Anterior cingulate cortex (tissue), 58 donors: ENCODE data around the gene LYPLAL1.
A peak's percentile ranks its signal among the peaks of the same experiment; 100 is the strongest.
"Not testable (repeated sequence)": the region's sequence is repeated elsewhere in the genome, so short reads cannot be mapped to it uniquely, and the experiment has no call there.

Experiments used
- DNase-seq, 58 donors: peaks; one replicate each; lab custom pipeline; 2025; lab: John Stamatoyannopoulos, UW

Gene LYPLAL1

DNA sequence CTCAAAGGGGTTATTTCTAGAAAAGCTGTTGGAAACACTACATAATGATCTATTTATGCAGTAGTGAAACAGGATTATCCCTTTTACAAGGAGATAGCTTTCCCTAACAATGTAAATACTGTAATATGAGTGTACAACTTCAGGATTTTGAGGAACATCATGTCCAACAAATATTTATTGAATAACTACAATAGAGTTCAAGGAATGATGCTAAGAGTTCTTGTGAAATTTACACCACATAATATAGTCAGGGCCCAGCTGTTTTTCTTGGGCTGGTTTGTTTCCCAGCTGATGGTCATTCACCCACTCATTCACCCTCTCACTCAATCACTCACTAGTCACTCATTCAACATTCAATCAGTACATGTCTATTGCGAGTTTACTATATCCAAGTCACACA is 12.3 kb upstream of the LYPLAL1 start:
- DNase-seq: no peak

DNA sequence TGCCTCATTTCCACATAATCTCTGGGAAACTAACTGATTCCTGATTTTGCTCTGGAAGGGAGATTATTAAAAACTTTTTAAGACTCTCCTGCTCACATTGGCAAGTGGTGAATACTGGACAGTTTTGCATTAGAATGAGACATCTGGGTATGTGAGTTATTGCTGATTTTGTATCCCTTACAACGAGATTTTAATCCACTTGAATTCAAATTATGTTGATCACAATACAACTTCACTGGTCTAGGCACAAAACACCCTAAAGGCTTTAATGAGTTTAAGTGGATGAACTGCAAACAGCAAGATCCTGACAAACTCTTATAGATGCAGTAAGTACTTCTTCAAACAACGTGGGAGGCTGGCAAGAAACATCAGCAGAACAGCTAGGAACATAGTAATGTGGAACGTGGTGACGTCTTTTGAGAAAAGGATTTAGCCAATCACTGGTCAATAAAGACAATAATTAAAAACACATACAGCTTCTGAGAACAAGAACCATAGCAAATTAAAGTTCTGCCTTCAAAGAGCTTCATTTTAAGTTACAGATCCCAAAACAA is 10.2 kb upstream of the LYPLAL1 start:
- no peak for DNase-seq

DNA sequence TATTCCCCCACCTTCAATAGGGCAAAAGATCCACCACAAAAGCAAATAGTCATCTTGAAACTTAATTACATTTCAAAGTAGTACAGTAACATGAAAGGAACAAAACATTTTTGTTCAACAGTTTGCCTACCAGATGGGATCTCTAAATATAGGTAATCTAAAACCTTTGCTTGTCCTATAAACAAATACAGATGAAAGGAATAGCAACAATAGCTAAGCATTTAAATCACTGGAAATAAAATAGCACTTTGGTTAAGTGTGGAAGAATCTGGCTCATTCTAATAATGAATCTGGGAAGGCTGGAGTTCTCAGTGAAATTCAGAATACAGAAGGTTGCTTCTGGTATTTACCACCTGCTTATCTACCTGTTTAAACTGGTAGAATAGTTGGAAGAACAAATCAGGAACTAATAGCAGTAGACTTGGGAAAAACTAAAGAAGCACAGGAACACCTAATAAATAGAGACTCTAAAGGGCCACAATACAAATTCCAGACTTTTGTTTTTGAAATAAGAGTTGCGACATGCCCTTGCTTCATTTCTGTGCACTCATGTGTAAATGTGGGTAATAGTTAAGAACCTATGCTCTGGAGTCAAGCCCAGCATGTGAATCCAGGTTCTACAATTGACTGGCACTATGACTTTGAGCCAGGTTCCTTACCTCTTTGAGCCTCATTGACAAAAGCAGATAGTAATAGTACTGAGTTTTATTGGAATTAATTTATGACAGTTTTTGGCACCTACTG is 2.3 kb upstream of the LYPLAL1 start:
- no peak for DNase-seq

- no peak for DNase-seq
Measured at GRCh38 chr1:219172821-219173220, 857 bp upstream of the LYPLAL1 start.

DNA sequence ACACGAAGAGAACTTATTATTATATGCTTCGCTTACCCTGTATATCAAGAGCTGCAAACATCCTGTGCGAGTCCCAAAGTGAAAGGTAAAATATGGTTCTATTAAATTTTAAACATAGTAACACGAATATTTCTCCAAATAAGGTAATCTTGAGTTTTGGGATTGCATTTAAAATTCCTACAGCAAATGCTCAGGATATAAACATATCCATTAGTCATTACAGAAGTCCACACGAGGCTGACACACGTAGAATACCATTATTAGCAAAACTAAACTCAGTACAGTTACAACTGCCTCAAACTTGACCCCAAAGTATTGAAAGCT is 282 bp upstream of the LYPLAL1 start:
- DNase-seq: no peak

- peak in 8 of 58 donors; percentile 1 to 18 (median 9) for DNase-seq
Measured at GRCh38 chr1:219174460-219175211, 958 bp downstream of the LYPLAL1 start.

- no peak for DNase-seq
Measured at GRCh38 chr1:219175212-219175564, 1.5 kb downstream of the LYPLAL1 start.

- DNase-seq: no peak
Measured at GRCh38 chr1:219176168-219176567, 2.5 kb downstream of the LYPLAL1 start.

DNA sequence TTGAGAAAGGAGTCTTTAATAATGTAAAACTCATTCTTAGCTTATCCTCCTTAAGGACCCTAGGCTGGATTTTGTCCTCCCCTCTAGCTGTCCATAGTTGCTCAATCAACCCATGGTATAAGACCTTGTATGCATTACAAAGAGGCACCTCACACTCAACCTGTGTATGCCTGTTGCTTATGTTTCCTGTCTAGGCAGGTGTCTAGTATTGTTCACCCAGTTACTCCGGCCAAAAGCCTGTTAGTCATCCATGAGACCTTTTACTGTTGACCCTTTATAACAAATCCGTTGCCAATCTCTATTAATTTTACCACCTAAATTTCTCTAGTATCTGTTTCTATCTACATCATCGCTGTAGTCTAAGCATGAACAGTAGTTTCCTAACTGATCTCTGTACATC is 3.7 kb downstream of the LYPLAL1 start:
- no peak for DNase-seq

- DNase-seq: no peak
Measured at GRCh38 chr1:219177940-219178339, 4.3 kb downstream of the LYPLAL1 start.

DNA sequence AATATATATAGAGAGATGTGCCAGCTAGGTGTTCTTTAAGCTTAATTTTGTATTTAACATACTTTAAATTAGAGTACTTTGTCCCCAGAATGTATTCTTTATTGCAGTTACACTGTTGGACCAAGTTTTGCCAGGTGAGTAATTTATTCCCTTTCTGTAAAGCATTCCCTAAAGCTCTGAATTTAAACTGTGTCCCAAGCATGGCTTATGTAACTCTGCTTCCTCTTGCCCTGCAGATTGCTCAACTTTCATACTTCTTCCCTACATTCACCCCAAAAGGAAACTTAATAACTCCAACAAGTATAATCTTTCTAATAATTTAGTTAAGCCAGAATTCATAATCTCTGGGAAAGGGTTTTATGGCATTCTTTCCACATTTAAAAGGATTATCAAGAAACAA is 5.6 kb downstream of the LYPLAL1 start:
- DNase-seq: no peak

DNA sequence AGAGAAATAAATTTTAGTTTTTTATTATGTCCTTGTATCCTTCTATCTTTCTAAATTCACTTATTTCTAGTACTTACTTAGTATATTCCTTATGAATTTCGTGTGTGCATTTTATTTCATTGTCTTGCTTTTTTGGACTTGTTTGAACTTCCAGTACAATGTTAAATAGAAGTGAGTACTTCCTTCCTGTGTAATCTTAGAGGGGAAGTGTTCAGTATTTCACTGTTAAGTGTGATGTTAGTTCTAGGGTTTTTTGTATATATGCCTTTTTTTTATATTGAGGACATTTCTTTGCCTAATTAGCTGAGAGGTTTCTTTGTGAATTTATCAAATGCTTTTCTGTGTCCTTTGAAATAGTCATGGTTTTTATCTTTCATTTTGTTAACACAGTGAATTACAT is 10.7 kb downstream of the LYPLAL1 start:
- no peak for DNase-seq

GRCh38 chr1:219185486-219186117 is 11.9 kb downstream of the LYPLAL1 start:
- no peak for DNase-seq

DNA sequence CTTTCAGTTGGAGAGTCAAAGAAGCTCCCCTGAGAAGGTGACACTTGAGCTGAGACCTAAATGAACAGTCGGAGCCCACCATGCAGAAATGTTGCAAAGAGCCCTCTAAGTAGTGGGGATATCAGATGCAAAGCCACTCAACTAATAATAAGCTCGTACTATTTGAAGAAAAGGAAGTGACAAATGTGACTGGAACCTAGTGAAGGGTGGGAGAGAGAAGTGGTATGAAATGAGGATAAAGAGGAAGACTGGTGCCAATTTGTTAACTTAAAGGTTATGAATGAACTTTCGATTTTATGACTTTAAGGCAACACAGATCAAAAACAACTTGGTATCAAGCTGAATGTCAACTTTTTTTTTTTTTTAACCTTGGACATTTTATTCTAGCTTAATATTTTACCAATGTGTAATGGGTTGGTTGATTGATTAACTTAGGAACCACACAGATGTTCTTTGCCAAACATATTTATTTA is 14.7 kb downstream of the LYPLAL1 start:
- DNase-seq: no peak

DNA sequence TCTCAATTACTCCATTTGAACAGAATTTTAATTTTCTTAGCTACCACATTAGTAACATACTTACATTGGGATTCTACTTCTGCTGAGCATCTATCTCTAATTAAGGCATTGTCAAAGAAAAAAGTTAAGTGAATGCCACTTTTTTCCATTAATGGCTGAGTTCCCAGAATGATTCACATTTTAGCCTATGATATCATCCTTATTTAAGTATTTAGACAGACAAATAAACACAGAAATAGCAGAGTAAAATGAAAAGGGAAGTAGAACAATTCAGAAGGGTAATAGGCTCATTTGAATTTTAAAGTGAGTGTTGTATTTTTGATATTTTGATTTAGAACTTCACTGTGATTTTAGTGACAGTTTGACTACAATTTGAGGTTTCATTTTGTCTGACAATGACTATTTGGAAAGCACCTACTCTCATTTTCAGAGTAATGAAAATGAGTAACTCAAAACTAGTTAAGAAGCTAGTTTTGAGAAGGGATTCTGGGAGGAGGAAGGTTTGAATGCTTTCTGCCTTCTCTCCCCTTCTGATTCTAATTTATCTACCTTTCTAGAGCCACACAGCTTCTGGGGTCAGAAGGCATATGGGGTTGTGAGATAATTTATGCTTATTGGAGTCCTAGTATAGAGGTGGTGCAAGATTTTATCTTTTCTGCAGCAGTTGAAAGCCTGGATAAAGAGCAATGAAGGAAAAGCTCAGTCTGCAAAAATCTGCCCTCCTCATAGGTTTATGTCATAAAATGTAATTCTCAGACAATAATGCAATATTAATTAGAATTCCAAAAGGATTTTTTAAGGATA is 15.5 kb downstream of the LYPLAL1 start:
- no peak for DNase-seq

- no peak for DNase-seq
Measured at GRCh38 chr1:219189952-219190351, 16.3 kb downstream of the LYPLAL1 start.

DNA sequence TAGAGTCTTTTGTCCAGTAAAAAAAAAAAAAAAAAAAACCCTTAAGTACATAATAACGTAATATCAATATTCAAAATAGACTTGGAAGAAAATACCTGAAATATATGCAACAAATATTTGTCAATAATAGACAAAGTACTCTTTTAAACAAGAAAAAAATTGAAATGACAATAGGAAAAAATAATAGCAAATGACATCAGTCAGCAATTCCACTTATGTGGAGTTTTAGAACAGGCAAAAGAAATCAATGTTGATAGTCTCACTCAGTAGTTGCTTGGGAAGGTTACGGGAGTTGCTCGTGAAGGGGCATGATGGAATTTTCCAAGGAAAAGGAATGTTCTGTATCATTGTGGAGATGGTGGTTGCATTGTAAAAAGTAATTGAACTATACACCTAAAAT is 16.9 kb downstream of the LYPLAL1 start:
- no peak for DNase-seq

DNA sequence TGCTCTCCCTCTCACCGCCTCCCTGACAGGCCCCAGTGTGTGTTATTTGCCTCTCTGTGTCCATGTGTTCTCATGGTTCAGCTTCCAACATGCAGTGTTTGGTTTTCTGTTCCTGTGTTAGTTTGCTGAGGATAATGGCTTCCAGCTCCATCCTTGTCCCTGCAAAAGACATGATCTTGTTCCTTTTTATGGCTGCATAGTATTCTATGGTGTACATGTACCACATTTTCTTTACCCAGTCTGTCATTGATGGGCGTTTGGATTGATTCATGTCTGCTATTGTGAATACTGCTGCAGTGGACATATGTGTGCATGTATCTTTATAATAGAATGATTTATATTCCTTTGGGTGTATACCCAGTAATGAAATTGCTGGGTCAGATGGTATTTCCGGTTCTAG is 22.2 kb downstream of the LYPLAL1 start:
- not testable (repeated sequence) for DNase-seq

DNA sequence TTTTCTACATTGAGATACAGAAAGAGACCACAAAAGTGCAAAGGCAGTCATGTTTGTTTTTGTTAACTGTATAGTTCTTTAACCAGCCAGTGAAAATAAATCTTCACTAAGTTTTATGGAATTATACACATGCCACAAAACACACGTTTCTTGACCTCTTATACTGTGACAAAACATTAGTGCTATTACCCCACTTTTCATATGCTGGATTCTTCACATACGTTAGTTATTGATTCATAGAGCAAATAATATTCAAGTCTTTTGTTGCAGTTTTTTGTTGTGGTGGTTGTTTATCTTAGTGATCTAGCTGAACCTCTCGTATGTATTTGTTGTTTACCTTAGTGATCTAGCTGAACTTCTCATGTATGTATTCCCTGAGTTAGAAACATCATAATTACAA is 28.0 kb downstream of the LYPLAL1 start:
- no peak for DNase-seq

- DNase-seq: no peak
Measured at GRCh38 chr1:219202567-219202966, 28.9 kb downstream of the LYPLAL1 start.

DNA sequence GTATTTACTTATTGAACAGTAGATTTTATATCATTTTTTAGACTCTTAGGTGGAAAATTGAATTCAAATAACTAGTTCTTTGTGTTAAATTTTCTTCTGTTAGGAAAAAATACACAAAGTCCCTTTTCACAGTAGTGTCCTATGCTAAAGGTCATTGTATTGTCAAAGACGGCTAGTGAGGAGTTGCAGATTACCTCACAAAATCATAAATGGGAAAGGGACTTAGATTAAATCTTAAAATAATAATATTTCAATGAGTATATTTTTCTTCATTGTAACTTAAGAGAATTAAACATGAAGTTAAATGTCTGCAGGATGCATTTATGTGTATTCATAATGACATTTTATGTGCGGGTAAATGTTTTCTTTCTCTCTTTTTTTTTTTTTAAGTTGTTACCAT is 32.7 kb downstream of the LYPLAL1 start:
- DNase-seq: no peak
